Mesenchymal stem cell (in vitro differentiated cells and primary cell): ENCODE data around the gene SERINC5.

Experiments used
- DNase-seq: peaks from one replicate; pipeline ENCODE4 v3.0.0-alpha.2; 2013
- H2AFZ ChIP-seq: one replicate; pipeline ENCODE4 v1.6.1; 2013; ENCODE audit warnings: low read depth, mild to moderate bottlenecking, control low read depth, inconsistent platforms, low read length, moderate library complexity
- H2AK5ac ChIP-seq: 2 replicates; pipeline ENCODE4 v1.6.1; 2013; ENCODE audit warnings: low read length, moderate library complexity, mild to moderate bottlenecking, inconsistent platforms; ENCODE audit not compliant: severe bottlenecking
- H2BK120ac ChIP-seq: one replicate; pipeline ENCODE4 v1.6.1; 2013; ENCODE audit warnings: low read depth, mild to moderate bottlenecking, inconsistent platforms, low read length, moderate library complexity
- H2BK12ac ChIP-seq, 2 experiments: one replicate each; pipeline ENCODE4 v1.6.1; 2013; ENCODE audit warnings: inconsistent platforms in 2 of 2, low read length in 2 of 2, mild to moderate bottlenecking in 2 of 2, moderate library complexity in 2 of 2, control low read depth in 1 of 2
- H2BK15ac ChIP-seq: one replicate; pipeline ENCODE4 v1.6.1; 2013; ENCODE audit warnings: mild to moderate bottlenecking, low read depth, inconsistent platforms; ENCODE audit not compliant: poor library complexity, severe bottlenecking
- H2BK5ac ChIP-seq: 2 replicates; pipeline ENCODE4 v1.6.1; 2013; ENCODE audit warnings: low read depth, mild to moderate bottlenecking, low read length, control low read depth, inconsistent platforms; ENCODE audit not compliant: poor library complexity, severe bottlenecking
- H3K14ac ChIP-seq, 2 experiments: one replicate each; pipeline ENCODE4 v1.6.1; 2013; ENCODE audit warnings: inconsistent platforms in 2 of 2, low read length in 2 of 2, control low read depth in 1 of 2, mild to moderate bottlenecking in 1 of 2, moderate library complexity in 1 of 2
- H3K18ac ChIP-seq, 2 experiments: one replicate each; pipeline ENCODE4 v1.6.1; 2013; ENCODE audit warnings: inconsistent platforms in 2 of 2, low read length in 2 of 2, control low read depth in 1 of 2, low read depth in 1 of 2, mild to moderate bottlenecking in 1 of 2
- H3K23ac ChIP-seq, 2 experiments: one replicate each; pipeline ENCODE4 v1.6.1; 2013; ENCODE audit warnings: inconsistent platforms in 2 of 2, low read length in 2 of 2, mild to moderate bottlenecking in 2 of 2, moderate library complexity in 2 of 2, control low read depth in 1 of 2
- H3K27ac ChIP-seq: 2 replicates; pipeline ENCODE4 v1.5.1; 2013; ENCODE audit warnings: mild to moderate bottlenecking, moderate library complexity, low read length, control low read depth, inconsistent platforms; ENCODE audit not compliant: poor library complexity, severe bottlenecking
- H3K27me3 ChIP-seq, 2 experiments: 2 replicates each; pipeline versions ENCODE4 v1.6.1 to v1.7.0; 2013; ENCODE audit warnings: low read length in 2 of 2, mild to moderate bottlenecking in 2 of 2, moderate library complexity in 2 of 2, control low read depth in 1 of 2, inconsistent platforms in 1 of 2; ENCODE audit not compliant: control insufficient read depth in 1 of 2, insufficient read depth in 1 of 2
- H3K36me3 ChIP-seq, 2 experiments: 2 replicates each; pipeline versions ENCODE4 v1.6.1 to v1.7.0; 2013; ENCODE audit warnings: low read length in 2 of 2, control low read depth in 1 of 2, inconsistent platforms in 1 of 2, low read depth in 1 of 2, mild to moderate bottlenecking in 1 of 2; ENCODE audit not compliant: insufficient read depth in 2 of 2, control insufficient read depth in 1 of 2
- H3K4ac ChIP-seq, 2 experiments: one replicate each; pipeline ENCODE4 v1.6.1; 2013; ENCODE audit warnings: inconsistent platforms in 2 of 2, low read length in 2 of 2, mild to moderate bottlenecking in 2 of 2, moderate library complexity in 2 of 2, control low read depth in 1 of 2, low read depth in 1 of 2
- H3K4me1 ChIP-seq: 2 replicates; pipeline ENCODE4 v1.6.1; 2013; ENCODE audit warnings: low read depth, low read length, control low read depth; ENCODE audit not compliant: control insufficient read depth, insufficient read depth
- H3K4me2 ChIP-seq: 2 replicates; pipeline ENCODE4 v1.6.1; 2013; ENCODE audit warnings: low read length, mild to moderate bottlenecking, inconsistent platforms; ENCODE audit not compliant: poor library complexity, severe bottlenecking
- H3K4me3 ChIP-seq, 2 experiments: 2 replicates each; pipeline versions ENCODE4 v1.5.1 to v1.7.0; 2013; ENCODE audit warnings: low read length in 2 of 2, mild to moderate bottlenecking in 2 of 2, control low read depth in 1 of 2, low read depth in 1 of 2; ENCODE audit not compliant: insufficient read depth in 1 of 2
- H3K79me1 ChIP-seq: replicated peaks from 2 replicates; pipeline ENCODE4 v1.6.1; 2013; ENCODE audit warnings: mild to moderate bottlenecking, control low read depth, low read length, inconsistent platforms; ENCODE audit not compliant: poor library complexity, severe bottlenecking
- H3K9ac ChIP-seq: 2 replicates; pipeline ENCODE4 v1.7.0; 2013; ENCODE audit warnings: mild to moderate bottlenecking, low read length, moderate library complexity
- H3K9me3 ChIP-seq: 2 replicates; pipeline ENCODE4 v1.7.0; 2013; ENCODE audit warnings: mild to moderate bottlenecking, low read length; ENCODE audit not compliant: control insufficient read depth
- H4K8ac ChIP-seq: one replicate; pipeline ENCODE4 v1.6.1; 2013; ENCODE audit warnings: inconsistent platforms, mild to moderate bottlenecking, low read length, moderate library complexity
- H4K91ac ChIP-seq: one replicate; pipeline ENCODE4 v1.6.1; 2013; ENCODE audit warnings: mild to moderate bottlenecking, low read length, inconsistent platforms
- WGBS: methylation state at CpG from one replicate; pipeline ENCODE4 v1.1.7; 2013; ENCODE audit warnings: mixed read lengths; 5-methylcytosine and 5-hydroxymethylcytosine counted together

The SERINC5 gene

DNA sequence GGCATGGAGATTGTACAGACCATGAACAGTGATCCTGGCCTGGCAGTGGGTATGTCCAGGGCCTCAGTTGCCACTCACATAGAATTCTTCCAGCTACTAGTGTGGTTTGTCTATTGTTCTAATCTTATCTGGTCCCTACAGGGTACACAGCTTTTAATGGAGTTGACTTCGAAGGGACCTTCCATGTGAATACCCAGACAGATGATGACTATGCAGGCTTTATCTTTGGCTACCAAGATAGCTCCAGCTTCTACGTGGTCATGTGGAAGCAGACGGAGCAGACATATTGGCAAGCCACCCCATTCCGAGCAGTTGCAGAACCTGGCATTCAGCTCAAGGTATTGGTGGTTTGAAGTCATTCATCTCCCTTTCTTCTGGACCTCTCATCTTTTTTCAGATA is 176.9 kb downstream of the SERINC5 start:
- Histone ChIP-seq H2BK120ac (no peak overlapping the region), H3K14ac (no peak overlapping the region), H2AK5ac (no peak overlapping the region), H2BK15ac (no peak overlapping the region), H3K9ac (no peak overlapping the region), H3K27me3 (peaks cover 0 to 14% of the 10 kb centered on the region in 2 experiments), H3K79me1 (no peaks in the 10 kb centered on the region), H3K4me1 (peaks cover 2% of the 10 kb centered on the region), H3K4me3 (no peak overlapping the region), H3K4ac (no peak overlapping the region), H4K8ac (no peak overlapping the region), H3K27ac (no peak overlapping the region), H2BK12ac (no peak overlapping the region), H3K4me2 (no peak overlapping the region), H2AFZ (no peak overlapping the region), H3K36me3 (no peaks in the 10 kb centered on the region), H3K23ac (no peak overlapping the region), H4K91ac (no peak overlapping the region), H3K18ac (no peak overlapping the region), H2BK5ac (no peak overlapping the region), H3K9me3 (no peaks in the 10 kb centered on the region)
- 95% methylated on average over 4 of the region's 4 CpGs for WGBS
- DNase-seq, result no peak

DNA sequence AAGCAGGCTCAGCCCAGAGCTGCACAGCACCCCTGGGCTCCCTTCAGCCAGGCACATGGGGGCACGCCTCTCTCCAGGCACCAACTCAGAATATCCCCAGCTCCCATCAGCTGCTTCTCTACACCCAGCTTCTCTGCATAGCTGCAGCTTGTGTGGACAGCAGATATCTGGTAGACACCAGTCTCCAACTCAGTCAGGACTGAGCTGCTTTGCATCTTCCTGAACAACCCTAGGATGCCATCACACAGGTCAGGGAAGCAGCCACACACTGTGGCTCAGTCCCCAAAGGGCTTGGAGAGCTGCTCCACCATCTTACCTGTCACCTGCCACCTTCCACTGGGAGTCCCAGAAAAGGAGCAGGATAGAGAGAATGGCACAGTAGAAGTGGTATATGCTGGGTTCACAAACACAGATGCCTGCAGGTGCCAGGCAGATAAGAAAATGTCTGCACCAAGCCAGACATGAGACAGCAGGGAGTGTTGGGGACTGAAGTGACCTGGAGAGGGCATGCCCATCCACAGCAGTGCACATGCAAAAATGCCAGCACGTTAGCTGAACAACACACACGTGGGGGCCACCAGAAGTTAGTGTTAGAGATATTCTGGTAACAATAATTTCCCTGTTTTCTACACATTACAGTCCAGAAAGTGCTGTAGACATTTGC is 178.7 kb downstream of the SERINC5 start:
- Histone ChIP-seq H3K9ac (no peak overlapping the region), H3K23ac (peak overlapping the region in 1 of 2 experiments; percentile 46), H3K27me3 (peaks cover 0 to 14% of the 10 kb centered on the region in 2 experiments), H2BK12ac (no peak overlapping the region), H2AFZ (no peak overlapping the region), H2BK120ac (no peak overlapping the region), H3K4me2 (no peak overlapping the region), H3K4me1 (no peaks in the 10 kb centered on the region), H3K14ac (no peak overlapping the region), H2BK5ac (no peak overlapping the region), H4K8ac (no peak overlapping the region), H2AK5ac (no peak overlapping the region), H3K79me1 (no peaks in the 10 kb centered on the region), H3K9me3 (no peaks in the 10 kb centered on the region), H4K91ac (no peak overlapping the region), H3K4ac (peak overlapping the region in 1 of 2 experiments; percentile 24), H3K18ac (no peak overlapping the region), H3K27ac (no peak overlapping the region), H2BK15ac (no peak overlapping the region), H3K4me3 (no peak overlapping the region), H3K36me3 (no peaks in the 10 kb centered on the region)
- no peak for DNase-seq
- WGBS, result 95% methylated on average over 2 of the region's 3 CpGs

DNA sequence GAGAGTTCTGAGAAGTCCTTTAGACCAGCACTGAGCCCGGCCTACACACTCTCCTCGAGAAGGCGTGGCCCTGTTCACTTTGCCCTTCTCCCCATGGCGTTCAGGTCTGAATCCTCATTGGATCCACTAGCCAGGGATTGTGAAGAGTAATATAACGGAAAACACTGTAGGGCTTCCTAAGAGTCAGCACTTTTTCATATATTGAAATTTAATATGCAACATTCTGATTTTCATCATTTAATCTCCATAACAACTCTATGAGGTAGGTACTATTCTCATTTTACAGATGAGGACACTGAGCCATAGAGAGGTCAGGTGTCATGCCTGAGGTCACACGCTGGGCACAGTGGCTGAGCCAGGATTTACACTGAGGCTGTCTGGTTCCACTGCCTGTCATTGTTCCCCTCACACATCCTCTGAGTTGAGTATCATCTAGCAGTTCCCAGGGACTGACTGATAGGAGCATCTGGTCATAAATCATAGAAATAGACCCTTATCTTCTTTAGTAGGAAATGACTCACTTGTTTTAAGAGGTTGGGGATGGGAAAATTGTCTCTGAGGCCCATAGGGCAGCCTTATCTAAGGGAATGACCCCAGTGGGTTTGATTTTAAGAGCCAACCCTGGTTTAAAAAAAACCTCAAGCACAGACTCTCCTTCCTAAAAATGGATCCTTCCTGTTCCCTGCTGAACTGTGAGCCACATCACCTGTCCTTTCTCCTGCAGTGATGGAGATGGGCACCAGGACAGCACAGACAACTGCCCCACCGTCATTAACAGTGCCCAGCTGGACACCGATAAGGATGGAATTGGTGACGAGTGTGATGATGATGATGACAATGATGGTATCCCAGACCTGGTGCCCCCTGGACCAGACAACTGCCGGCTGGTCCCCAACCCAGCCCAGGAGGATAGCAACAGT is 179.5 kb downstream of the SERINC5 start:
- Histone ChIP-seq H2BK120ac (no peak overlapping the region), H2BK5ac (no peak overlapping the region)

More for the DNA sequence above, 179.5 kb downstream of the SERINC5 start:
- no peak overlapping the region for H2BK15ac ChIP-seq
- H3K23ac ChIP-seq, result peak overlapping the region in 1 of 2 experiments; percentile 46
- H3K9ac ChIP-seq, result no peak overlapping the region
- DNase-seq, result peak; percentile 38
- 84% methylated on average over 6 of the region's 10 CpGs for WGBS
- no peak overlapping the region for H4K91ac ChIP-seq
- H3K27ac ChIP-seq, result no peak overlapping the region
- H2AK5ac ChIP-seq, result no peak overlapping the region
- peaks cover 0 to 14% of the 10 kb centered on the region in 2 experiments for H3K27me3 ChIP-seq
- no peak overlapping the region for H4K8ac ChIP-seq
- H3K4me3 ChIP-seq, result no peak overlapping the region
- no peak overlapping the region for H3K4ac ChIP-seq
- no peaks in the 10 kb centered on the region for H3K36me3 ChIP-seq
- H2AFZ ChIP-seq, result no peak overlapping the region
- H2BK12ac ChIP-seq, result no peak overlapping the region
- no peaks in the 10 kb centered on the region for H3K4me1 ChIP-seq
- no peak overlapping the region for H3K4me2 ChIP-seq
- no peak overlapping the region for H3K14ac ChIP-seq
- no peak overlapping the region for H3K18ac ChIP-seq
- no peaks in the 10 kb centered on the region for H3K9me3 ChIP-seq
- H3K79me1 ChIP-seq, result no peaks in the 10 kb centered on the region
